Activated CD8-positive, alpha-beta memory T cell treated with anti-CD3 and anti-CD28 coated beads for 4 hours (primary cell): ENCODE results near the gene MOCS1.

ENCODE experiments used
- DNase-seq, 2 donors: peaks; one replicate each; pipeline ENCODE4 v3.0.0-alpha.2; 2020; ENCODE audit warnings: low read depth in 2 of 2

MOCS1 gene

GRCh38 chr6:39924283-39924682, 10.0 kb downstream of the MOCS1 start:
- no peak for DNase-seq

GRCh38 chr6:39923861-39924260, 10.4 kb downstream of the MOCS1 start:
- DNase-seq, result no peak

GRCh38 chr6:39923394-39923793, 10.9 kb downstream of the MOCS1 start:
- DNase-seq, result no peak

GRCh38 chr6:39922821-39923220, 11.4 kb downstream of the MOCS1 start:
- DNase-seq, result no peak

- no peak for DNase-seq
These were observed 14.1 kb downstream of the MOCS1 start for GRCh38 chr6:39920157-39920556.

GRCh38 chr6:39918831-39919230, 15.4 kb downstream of the MOCS1 start:
- DNase-seq, result no peak

- no peak for DNase-seq
These were observed 16.3 kb downstream of the MOCS1 start for GRCh38 chr6:39917981-39918380.

GRCh38 chr6:39917329-39917728, 16.9 kb downstream of the MOCS1 start:
- no peak for DNase-seq

GRCh38 chr6:39915866-39916265, 18.4 kb downstream of the MOCS1 start:
- no peak for DNase-seq

GRCh38 chr6:39914239-39914638, 20.0 kb downstream of the MOCS1 start:
- no peak for DNase-seq

- DNase-seq, result no peak
These were observed 20.8 kb downstream of the MOCS1 start for GRCh38 chr6:39913391-39913916.

GRCh38 chr6:39912446-39912845, 21.8 kb downstream of the MOCS1 start:
- no peak for DNase-seq

GRCh38 chr6:39911513-39912125, 22.6 kb downstream of the MOCS1 start:
- no peak for DNase-seq

- DNase-seq, result no peak
These were observed 23.5 kb downstream of the MOCS1 start for GRCh38 chr6:39910744-39911143.

- no peak for DNase-seq
These were observed 24.1 kb downstream of the MOCS1 start for GRCh38 chr6:39910164-39910563.

- DNase-seq, result no peak
These were observed 24.6 kb downstream of the MOCS1 start for GRCh38 chr6:39909701-39910100.

- no peak for DNase-seq
These were observed 25.3 kb downstream of the MOCS1 start for GRCh38 chr6:39908838-39909583.

GRCh38 chr6:39907871-39908575, 26.2 kb downstream of the MOCS1 start:
- DNase-seq, result no peak

GRCh38 chr6:39906318-39906761, 27.9 kb downstream of the MOCS1 start:
- DNase-seq, result no peak

GRCh38 chr6:39905640-39905975, 28.7 kb downstream of the MOCS1 start:
- DNase-seq, result no peak

GRCh38 chr6:39904946-39905639, 29.2 kb downstream of the MOCS1 start:
- no peak for DNase-seq

- DNase-seq, result no peak
These were observed 30.6 kb downstream of the MOCS1 start for GRCh38 chr6:39903656-39904055.
